HG03457 (cell line): ENCODE results near the gene ADM.
"Not testable (repeated sequence)": the region's sequence is repeated elsewhere in the genome, so short reads cannot be mapped to it uniquely, and the experiment has no call there.

ENCODE experiments used
- ATAC-seq: cut with Tn5 transposase; IDR thresholded peaks from one replicate; pipeline ENCODE4 v1.9.1; 2021; ENCODE audit warnings: moderate number of reproducible peaks; ENCODE audit not compliant: unreplicated experiment

Gene ADM, protein sequence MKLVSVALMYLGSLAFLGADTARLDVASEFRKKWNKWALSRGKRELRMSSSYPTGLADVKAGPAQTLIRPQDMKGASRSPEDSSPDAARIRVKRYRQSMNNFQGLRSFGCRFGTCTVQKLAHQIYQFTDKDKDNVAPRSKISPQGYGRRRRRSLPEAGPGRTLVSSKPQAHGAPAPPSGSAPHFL

DNA sequence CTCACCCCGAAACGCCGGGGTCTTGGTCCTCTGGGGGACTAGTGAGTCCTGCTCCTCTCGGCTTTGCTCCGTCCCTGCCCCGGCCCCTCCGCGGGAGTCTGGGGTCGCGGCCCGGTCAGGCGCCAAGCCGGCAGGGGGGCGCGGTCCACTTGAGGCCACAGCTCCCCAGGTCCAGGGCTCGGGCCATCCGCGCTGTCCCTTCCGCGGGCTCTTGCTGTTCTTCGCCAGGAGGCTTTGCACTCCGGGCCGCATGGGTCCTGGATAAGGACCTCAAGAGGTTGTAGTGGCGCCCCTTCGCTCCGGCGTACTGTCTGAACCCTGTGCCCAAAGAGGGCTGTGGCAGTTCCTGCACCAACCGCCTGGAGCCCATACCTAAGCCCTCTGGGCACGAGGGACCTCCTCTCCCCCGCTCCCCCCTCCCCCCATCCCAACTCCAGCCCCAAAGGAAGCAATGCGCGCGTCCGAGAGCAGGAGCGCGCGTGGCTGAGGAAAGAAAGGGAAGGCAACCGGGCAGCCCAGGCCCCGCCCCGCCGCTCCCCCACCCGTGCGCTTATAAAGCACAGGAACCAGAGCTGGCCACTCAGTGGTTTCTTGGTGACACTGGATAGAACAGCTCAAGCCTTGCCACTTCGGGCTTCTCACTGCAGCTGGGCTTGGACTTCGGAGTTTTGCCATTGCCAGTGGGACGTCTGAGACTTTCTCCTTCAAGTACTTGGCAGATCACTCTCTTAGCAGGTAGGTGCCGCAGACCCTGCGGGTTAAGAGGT is at the start of gene ADM:
Gene ADM (plus strand): TSS at position 579 of the 767 bp plus-strand sequence. CDS start 628 bp downstream, outside the sequence.
- ATAC-seq: no peak

DNA sequence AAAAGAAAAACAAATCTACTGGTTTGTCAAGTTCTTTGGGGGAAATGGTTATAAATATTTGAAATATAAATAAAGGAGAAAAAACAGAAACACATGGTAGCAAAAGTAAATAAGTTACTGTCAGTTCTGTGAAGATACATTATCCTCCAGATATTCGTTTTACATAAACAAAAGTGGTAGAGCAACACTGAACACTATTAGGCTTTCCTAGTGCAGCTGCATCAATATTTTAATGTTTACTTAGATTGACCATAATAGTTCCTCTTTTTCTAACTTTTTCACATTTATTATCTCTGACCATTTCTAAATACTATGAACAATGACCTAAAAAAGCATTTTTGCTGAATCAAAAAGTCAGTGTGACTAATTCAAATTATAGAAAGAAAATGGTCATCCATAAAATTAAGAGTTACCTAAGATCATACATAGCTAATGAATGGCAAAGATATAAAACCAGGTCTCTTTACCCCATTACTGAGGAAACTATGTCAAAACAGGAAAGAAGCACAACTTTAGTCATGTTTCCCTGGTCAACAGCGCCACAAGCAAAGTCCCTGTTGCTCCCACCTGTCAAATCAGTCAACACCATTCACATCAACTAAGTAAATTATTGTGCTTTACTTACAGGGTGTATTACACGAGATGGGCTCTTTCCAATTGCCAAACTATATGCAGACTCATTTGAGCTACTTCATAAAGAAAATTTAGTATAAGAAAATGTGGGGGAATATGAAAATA is 49.3 kb upstream of the ADM start:
- no peak for ATAC-seq

DNA sequence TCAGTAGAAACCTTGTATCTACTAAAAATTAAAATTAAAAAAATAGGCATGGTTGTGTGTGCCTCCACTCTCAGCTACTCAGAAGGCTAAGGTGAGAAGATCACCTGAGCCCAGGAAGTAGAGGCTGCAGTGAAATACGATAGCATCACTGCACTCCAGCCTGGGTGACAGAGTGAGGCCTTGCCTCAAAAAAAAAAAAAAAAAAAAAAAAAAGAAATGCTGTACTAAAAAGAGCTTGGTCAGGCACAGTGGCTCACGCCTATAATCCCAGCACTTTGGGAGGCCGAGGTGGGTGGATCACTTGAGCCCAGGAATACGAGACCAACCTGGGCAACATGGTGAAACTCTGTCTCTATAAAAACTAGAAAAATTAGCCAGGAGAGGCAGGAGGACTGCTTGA is 47.4 kb upstream of the ADM start:
- no peak for ATAC-seq

DNA sequence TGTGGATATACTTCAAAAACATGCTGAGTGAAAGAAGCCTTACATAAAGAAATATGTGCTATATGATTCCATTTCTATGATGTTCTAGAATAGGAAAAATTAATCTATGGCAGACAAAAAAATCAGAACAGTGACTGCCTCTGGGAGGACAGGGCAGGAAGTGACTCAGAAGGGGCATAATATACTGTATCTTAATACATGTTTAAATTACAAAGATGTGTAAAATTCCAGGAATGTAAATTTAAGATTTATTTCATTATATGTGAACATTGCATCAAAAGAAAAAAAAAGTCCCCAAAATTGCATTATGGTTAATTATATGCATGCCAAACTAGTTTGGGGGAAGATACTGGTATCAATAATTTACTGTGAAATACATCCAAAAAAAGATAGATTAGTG is 43.1 kb upstream of the ADM start:
- ATAC-seq: no peak

DNA sequence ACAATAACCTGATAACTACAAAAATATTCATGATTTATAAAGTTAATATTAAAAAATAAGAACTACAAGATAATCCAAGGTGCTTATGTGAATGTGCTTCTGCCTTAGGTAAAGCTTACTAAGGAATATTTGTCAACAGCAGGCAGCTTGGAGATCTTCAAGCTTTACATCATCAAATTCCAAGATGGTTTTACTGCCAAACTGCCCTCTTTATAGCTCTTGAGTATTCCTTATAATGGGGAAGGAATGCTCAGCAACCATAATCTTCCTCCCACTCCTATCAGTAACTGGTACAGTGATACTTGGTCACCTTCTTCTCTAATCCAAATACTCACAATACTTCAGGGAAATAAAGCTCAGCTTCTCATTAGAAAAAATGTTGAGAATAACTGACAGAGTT is 40.9 kb upstream of the ADM start:
- no peak for ATAC-seq

DNA sequence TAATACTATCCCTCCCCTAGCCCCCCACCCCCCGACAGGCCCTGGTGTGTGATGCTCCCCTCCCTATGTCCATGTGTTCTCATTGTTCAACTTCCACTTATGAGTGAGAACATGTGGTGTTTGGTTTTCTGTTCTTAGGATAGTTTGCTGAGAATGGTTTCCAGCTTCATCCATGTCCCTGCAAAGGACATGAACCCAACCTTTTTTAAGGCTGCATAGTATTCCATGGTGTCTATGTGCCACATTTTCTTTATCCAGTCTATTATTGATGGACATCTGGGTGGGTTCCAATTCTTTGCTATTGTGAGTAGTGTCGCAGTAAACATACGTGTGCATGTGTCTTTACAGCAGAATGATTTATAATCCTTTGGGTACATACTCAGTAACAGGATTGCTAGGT is 40.2 kb upstream of the ADM start:
- ATAC-seq: not testable (repeated sequence)

DNA sequence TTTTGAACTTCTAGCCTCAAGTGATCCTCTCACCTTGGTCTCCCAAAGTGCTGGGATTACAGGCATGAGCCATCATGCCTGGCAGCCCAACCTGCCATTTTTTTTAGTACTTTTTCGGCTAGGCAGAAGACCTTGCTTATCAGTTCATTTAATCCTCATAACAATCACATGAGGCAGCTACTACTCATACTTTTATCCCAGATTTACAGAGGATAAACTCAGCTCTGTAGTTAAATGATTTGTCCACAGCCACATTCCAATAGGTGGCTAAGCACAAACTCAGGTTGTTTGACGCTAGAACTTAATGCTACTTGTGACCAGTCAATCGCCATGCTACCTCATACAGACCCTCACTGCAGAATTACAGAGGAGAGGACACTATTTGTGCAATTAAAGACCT is 38.9 kb upstream of the ADM start:
- no peak for ATAC-seq

DNA sequence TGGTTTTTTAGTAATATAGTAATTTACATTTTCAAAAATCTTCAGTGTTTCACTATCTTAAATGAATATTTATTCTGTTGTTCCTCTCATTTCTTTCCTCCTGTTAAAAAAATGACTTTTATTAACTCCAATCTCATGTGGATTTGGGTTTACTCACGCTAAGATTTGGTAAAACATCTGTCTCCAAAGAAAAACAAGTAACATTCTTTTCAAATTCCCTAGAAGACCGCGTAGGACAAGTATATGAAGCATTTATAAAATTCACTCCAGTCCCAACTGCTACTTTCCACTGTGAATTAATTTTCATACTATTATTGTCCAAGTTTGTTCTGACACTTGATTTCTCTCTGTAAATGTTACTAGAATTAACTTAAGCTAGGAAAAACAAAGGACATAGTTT is 37.1 kb upstream of the ADM start:
- no peak for ATAC-seq

DNA sequence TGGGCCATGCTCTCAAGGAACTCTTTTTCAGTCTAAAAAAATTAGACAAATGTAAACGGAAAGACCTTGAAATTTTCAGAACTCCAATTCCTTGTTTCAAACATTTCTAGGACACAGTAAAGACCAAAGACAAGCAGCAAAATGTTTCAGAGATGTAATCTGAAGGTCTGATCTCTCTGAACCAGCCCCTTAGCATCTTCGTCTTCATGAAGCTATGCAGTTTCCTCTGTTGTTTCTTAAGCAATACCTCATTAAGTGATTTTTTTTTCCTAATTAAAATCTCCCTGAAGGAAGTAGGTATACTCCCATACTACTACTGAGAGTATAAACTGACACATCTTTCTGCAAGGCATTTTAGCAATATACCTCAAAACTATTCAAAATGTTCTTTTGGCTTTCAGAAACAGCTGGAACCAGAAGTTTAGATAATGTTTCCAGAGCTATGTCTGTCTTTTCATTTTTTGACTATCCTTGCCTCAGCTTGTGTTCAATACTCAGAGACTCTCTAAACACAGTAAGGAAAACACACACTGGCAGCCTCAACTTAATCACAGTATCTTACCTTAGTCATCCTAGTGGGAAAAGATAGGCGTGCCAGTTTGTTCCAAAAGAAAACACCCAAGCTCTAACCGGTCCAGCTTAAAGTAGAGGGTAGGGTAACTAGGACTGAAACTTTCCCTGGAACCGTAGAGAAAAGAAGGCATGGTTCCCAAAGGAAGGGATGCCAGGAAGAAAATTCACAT is 36.0 kb upstream of the ADM start:
- ATAC-seq: no peak

DNA sequence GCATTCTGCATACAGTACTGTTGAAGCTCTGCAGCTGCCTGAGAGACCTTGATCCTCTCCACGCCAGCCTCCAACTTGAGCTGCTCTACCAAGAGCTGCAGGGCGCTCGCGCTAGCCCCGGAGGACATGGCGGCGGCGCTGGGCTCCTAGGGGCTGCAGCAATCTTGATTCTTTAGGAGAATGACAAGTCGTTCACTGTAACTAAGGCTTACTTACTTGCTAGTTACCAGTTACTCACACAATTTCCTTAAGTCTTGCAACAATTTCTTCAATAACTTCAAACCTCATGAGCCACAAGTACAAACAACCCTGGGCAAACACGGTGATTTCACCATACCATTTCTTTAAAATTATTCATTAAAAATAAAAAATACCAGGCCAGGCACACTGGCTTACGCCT is 32.7 kb upstream of the ADM start:
- ATAC-seq: no peak

DNA sequence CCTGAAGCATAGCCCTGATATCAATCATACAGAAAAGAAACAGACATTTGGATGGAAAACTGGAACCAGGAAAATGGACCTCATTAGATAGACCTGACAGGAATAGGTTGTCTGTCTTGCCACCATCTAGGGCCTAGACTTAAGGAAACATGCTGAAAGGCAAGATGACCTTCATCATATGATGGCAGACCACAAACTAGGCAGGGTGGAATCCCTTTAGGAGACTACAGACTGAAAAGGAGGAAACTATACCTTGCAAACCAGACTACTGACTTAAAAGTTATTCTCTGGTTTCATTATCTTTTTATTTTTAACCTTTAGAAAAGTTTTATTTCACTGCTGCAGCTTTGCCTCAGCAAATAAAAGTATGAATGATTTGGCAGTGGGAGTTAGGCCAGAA is 31.1 kb upstream of the ADM start:
- ATAC-seq: no peak

DNA sequence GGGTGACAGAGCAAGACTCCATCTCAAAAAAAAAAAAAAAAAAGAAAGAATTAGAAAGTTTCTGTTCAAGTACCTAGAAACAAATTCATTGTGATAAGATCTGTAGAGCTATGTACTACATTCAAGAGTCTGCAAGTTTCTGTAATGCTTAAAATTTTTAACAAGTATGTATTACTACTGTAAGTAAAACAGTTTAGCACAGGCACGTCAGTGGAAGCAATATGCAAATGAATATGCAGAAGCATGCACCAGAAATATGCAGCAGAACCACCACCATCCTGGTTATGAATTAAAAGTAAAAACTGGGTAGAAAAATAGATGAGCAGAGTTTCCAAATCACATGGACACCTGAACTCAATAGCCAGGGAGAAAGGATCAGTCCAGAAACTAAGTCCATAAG is 30.1 kb upstream of the ADM start:
- no peak for ATAC-seq

DNA sequence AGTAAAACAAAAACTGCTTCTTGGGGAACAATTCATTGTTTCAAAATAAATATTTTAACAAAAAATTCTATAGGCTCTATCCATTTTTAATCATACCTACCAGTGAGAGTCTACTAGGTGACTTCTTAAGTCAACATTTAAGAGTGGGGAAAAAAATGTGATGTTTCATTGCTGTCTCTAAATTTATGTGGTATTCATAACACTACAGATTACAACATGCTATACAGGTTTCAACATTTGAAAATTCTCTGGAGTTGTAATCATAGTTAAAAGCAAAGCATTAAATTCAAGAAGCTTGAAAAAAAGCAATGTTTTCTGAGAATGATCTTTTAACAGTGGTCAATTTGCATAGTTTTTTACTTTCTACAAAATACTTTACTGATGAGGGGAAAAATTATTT is 29.2 kb upstream of the ADM start:
- ATAC-seq: no peak

DNA sequence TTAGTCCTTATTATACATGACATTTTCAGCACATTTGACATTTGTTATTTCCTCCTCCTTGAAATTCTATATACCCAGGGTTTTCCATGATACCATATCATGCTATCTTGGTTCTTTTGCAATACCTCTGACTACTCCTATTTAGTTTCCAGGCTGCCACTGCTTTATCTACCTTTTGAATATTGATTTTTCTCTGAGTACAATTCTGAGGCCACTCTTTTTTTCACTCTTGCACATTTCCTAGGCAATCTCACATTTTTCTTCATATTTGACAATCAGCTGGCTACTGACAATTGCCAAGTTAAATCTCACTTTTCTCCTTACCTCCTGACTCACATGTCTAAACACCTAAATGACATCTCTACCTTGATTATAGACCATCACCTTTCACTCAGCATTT is 22.8 kb upstream of the ADM start:
- ATAC-seq: no peak

DNA sequence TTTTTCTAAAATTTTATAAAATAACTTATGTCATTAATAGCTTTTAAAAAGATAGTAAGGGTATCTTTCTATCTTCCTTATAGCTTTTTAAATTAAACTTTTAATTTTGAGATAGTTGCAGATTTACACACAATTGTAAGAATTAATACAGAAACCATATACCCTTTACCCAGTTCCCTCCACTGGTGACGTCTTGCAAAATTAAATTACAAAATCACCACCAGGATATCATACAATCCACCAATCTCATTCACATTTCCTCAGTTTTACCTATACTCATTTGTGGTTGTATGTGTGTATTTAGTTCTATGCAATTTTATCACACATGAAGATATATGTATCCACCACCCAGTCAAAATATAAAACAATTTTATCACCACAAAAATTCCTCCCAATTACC is 20.9 kb upstream of the ADM start:
- no peak for ATAC-seq

DNA sequence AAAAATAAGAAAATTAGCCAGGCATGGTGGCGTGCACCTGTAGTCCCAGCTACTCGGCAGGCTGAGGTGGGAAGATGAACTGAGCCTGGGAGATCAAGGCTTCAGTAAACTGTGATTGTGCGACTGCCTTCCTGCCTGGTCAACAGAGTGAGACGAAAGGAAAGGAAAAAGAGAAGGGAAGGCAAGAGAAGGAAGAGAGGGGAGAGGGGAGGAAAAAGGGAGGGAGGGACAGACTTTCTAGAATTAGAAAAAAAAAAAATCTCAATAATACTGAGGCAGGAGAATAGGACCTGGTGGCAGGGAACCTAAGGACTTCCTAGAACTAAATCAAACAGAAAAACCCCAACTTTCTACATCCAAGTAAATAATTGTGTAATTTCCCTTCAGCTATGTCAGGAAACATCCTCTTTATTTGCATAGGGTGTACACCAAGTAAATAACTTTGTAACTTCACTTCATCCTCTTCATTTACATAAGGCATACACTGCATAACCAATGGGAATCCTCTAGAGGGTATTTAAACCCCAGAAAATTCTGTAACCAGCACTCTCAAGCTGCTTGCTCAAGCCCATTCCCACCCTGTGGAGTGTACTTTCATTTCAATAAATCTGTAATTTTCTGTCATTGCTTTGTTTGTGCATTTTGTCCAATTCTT is 19.6 kb upstream of the ADM start:
- no peak for ATAC-seq

DNA sequence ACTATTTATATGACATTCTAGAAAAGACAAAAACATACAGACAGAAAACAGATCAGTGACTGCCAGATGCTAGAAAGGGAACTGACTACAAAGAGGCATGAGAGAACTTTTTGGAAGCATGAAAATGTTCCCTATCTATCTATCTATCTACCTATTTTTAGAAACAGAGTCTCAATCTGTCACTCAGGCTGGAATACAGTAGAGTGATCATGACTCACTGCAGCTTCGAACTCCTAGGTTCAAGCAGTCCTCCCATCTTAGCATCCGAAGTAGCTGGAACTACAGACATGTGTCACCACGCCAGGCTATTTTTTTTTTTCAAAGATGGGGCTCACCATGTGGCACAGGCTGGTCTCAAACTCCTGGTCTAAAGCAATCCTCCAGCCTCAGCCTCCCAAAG is 17.7 kb upstream of the ADM start:
- ATAC-seq: no peak

DNA sequence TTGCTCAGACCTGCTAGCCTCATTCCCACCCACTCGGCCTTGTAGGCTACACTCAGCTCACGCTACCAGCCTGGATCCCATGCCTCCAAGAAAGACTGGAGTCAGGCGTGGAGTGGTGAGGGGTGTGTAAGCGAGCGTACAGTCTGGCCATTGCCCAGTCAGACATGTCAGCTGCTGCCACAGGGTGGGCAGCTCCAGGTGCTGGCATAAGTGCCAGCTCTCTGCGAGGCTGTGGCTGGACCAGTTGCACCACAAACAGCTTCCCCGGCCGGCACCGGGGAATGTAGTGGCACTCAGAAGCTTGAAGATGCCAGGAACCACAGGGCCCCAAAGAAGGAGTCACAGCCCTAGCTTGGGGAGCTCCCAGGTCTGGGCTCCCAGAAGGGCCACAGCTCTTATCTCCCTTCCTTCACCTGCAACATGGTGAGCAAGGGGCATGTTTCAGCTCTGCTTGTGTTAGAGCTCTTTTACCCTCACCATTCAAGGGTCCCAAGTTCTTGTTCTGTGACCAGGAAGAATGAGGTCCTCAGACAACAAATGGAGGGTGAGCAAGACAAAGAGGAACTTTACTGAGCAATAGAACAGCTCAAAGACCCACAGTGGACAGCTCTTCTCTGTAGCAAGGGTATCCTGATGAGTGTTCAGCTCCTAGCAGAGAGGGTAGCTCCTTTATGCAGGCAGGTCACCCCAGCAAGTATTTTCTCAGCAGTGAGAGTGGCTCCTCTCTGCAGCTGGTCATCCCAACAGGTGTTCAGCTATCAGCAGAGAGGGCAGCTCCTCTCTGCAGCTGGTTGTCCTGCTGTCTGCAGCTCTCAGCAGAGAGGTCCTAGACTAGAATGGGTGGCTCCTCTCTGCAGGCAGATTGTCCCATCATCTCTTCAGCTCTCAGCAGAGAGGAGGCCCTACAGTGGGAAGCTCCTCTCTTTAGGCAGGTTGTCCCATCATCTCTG is 16.8 kb upstream of the ADM start:
- ATAC-seq: no peak

DNA sequence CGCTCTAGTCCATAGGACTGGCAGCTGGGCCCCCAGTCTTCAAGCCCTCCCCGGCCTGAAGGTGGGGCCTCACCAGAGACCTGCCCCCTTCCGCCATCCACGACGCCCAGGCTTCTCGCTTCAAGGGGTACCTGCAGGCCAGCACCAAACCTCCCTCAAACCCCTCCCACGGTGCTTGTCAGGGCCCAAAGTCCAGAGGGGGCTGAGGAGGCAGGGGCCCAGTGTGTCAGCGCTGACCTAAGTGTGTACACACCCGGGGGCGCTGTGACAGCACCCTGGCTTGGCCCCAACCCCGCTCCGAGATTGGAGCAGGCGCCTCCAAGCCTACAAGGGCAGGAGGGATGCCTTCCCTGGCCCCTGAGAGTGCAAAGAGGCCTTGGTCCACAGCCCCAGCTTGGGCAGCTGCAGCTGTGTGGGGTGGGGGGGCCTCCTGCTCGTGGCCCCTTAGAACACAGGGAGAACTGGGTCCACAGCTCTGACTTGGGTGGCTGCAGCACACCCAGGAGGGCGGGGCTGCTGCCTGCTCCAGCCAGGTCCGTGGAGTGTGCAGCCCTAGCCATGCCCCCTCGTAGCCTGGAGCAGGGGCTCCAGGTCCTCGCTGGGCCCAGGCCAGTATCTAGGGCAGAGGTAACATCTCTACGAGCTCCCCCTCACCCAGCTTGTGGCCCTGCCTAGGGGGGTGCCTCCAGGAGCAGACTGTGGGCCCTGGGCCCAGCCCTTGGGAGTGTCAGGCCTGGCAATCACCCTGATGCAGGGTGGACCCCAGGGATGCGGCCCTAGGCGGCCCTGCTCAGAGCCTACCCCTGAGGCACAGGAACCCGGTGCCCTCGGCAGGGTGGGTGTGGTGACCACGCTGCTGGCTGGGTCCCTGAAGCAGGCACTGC is 15.8 kb upstream of the ADM start:
- no peak for ATAC-seq
